GM18511 (cell line): ENCODE measurements around the gene DNASE1L1.
A peak's percentile ranks its signal among the peaks of the same experiment; 100 is the strongest.

Experiments
- ATAC-seq: cut with Tn5 transposase; IDR thresholded peaks from one replicate; pipeline ENCODE4 v1.9.1; 2021; ENCODE audit warnings: mild to moderate bottlenecking, moderate library complexity; ENCODE audit not compliant: unreplicated experiment

The DNASE1L1 gene

DNA sequence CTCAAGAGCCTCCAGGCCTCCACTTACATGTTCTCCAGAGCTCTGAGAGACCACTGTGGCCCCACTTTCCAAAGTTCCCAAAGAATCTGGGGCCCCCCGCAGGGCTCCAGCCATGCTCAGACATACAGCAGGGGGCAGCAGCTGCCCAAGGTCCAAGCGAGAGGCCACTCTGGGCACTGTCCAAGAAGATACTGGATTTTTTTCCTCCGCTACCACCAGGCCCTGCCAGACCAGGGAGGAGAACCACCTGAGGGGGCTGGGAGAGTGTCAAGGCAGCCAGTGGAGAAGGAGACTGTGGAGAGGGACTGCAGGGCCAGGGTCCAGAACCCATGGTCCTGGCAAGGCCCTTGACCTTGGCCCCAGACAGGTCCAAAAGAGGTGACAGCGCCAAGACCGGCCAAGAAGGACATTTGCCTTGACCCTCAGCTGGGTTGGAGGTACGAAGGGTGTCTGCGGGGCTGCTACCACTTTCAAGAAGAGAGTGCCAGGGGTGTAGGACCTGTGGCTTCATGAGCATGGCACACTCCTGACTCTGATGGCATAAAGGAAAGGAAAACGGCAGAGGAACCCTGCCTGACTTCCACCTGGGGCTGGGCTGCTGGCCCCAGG, 24.7 kb downstream of the DNASE1L1 start:
- ATAC-seq = no peak

- no peak for ATAC-seq
These were observed 25.4 kb downstream of the DNASE1L1 start for GRCh38 chrX:154383359-154384283.

- no peak for ATAC-seq
These were observed 26.5 kb downstream of the DNASE1L1 start for GRCh38 chrX:154382483-154383069.

DNA sequence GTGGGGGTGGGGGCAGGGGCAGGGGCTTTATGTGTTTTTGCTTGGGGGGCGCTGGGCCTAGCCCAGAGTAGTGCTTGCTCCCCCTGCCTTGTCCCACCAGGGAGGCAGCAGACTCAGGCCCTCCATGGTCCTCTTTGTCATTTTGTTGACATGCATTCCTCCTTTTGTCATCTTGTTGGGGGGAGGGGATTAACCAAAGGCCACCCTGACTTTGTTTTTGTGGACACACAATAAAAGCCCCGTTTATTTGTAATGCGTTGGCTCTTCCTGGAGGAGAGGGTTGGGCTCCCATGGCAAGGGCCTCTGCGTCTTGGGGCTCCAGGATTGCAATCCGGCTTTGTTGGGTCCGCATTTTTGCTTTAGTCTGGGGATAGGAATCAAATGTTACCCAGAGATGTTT, 27.8 kb downstream of the DNASE1L1 start:
- no peak for ATAC-seq

DNA sequence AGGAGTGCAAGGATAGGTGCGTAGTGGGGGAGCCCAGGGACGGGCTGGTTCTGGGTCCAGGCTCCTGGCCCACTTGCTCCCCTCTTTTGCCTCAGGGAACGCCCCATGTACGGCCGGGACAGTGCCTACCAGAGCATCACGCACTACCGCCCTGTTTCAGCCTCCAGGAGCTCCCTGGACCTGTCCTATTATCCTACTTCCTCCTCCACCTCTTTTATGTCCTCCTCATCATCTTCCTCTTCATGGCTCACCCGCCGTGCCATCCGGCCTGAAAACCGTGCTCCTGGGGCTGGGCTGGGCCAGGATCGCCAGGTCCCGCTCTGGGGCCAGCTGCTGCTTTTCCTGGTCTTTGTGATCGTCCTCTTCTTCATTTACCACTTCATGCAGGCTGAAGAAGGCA, 28.3 kb downstream of the DNASE1L1 start:
- no peak for ATAC-seq

DNA sequence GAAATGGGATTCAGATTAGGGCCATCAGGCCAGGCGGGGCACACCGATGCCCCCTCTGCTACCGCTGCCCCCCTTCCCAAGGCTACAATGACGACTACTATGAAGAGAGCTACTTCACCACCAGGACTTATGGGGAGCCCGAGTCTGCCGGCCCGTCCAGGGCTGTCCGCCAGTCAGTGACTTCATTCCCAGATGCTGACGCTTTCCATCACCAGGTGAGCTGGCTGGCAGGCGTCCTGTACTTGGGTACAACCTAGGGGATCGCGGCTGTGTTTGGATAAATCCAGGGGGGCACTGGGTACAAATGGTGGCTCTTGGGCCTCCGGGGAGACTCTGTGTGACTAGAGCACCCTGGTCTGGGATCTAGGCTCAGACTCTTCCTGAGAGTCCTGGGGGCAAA, 28.9 kb downstream of the DNASE1L1 start:
- no peak for ATAC-seq

DNA sequence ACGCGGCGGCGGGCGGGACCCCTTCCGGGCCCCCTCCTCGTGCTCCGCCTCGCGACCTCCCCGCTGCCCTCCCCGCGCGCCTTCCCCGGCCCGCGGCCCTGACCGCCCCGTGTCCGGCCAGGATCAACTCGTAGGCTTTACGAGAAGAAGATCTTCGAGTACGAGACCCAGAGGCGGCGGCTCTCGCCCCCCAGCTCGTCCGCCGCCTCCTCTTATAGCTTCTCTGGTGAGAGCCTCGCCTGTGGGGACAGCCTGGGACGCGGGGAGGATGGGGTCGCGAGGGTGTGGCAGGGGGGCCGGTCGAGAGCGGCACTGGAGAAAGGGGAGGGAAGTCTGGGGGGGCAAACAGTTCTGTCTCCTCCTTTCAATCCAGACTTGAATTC, 29.5 kb downstream of the DNASE1L1 start:
- no peak for ATAC-seq

- ATAC-seq = peak; percentile 82
These were observed 30.1 kb downstream of the DNASE1L1 start, which contains the start of gene EMD for GRCh38 chrX:154378799-154379568. Gene EMD, plus strand, starts transcription at chrX:154379295. Its CDS starts 190 bp downstream, at chrX:154379485.

GRCh38 chrX:154378059-154378798, 30.8 kb downstream of the DNASE1L1 start:
- ATAC-seq = peak; percentile 5

DNA sequence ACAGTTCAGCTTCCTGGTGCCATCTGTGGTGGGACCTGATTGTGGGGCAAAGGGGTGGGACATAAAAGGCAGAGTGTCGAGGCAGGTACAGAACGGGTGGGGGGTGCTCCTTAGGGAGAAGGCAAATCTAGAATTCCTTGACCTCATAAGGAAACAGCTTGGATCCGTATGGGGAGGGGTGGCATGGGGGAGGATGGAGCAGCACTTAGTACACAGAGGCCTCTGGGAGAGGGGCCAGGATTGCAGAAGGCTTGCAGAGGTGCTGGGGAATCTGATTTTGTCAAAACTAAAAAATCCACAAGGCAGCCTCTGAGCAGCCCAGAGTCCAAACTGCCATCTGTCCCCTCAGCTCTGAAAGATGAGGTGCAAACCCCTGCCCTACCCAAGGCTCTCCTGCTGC, 32.3 kb downstream of the DNASE1L1 start:
- no peak for ATAC-seq

GRCh38 chrX:154375156-154375504, 33.9 kb downstream of the DNASE1L1 start:
- no peak for ATAC-seq

- ATAC-seq = no peak
These were observed 34.5 kb downstream of the DNASE1L1 start, which contains the start of gene FLNA for GRCh38 chrX:154374313-154375155. Gene FLNA, minus strand, starts transcription at chrX:154374634. Its CDS starts 3,389 bp downstream, at chrX:154371245.

GRCh38 chrX:154373340-154374306, 35.4 kb downstream of the DNASE1L1 start:
- ATAC-seq = no peak

DNA sequence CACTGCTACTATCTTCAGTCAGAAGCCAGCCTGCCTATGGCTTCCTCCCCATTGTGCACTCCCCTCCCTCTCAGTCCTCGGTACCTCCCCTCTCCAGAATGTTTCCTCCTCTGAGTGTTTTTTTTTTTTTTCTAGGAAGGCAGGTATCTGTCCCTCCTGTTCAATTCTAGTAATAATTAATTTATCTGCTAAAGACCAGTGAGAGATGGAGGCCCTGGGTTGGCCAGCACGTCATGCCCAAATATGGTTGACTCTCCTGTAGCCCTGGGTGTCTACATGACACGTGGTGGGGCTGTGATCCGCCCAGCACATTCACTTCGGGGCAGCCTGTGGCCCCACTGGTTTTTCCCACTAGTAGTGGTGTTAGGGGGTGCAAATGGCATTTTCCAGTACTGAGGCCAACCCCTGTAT, 36.4 kb downstream of the DNASE1L1 start:
- no peak for ATAC-seq

DNA sequence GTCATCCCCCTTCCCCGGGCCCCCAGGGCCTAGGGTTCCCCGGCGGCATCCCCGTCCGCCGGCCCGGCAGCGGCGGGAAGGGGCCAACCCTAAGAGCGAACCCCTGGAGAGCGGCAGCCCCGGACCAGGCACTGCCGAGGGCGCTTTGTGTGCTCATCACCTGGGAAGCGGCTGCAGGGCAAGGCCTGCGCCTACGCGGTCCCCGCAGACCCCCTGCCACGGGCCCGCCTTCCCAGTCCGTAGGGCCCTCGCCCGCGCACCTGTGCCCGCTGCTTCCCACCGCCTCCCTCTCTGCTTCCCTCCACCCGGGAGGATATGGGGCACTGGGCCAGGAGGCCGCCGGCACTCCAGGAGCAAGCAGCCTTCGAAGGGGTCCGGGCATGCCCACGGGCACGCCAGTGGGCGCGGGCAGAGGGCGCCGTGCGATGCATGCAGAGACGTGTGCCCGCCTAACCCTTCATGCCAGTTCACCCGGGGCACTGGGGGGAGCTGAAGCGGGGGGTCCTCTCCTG, 37.2 kb downstream of the DNASE1L1 start:
- ATAC-seq = peak; percentile 7

DNA sequence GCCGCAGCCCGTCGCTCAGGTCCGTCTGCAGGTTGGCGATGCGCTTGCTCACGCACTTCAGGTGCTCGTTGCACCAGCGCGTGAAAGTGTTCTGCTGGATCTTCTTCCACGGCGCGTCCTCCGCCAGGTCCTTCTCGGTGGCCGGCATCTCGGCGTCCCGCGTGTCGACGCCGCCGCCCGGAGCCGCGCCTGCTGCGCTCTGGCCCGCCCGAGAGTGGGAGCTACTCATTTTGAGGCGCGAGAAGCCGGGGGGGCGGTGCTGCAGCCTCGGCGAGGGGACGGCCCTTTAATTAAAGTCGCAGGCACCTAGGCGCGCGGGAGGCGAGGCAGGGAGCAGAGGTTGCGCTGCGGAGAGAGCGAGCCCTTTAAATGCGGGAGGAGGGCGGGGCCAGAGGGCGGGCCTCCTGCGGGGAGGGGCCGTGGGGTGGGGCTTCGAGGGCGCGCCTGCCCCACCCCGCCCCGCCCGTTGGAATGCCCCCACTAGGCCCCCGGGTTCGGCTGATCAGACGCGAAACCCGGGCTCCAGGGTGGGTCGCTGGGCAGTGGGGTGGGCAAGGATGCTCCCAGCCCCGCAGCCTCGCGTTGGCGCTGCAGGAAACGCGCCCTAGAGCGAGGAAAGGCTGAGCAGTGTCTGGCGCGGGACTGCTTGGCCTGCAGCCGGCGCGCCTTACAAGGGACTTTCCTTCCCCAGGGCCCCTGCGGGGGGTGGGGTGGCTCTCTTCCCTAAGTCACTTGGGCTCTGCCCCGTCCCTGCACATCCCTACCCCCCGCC, 37.9 kb downstream of the DNASE1L1 start:
- peak; percentile 61 for ATAC-seq

GRCh38 chrX:154370300-154371016, 38.6 kb downstream of the DNASE1L1 start:
- no peak for ATAC-seq
